Body of pancreas (tissue), 4 donors: Measurements from ENCODE around the gene RBMS3.

ENCODE experiments used
- CTCF ChIP-seq, 7 experiments: fragments of 450-650 bp in 4 of 7; fragments of 200-600 bp in 3 of 7; sonication (generic) in 3 of 7; IDR thresholded peaks; one replicate each; pipeline ENCODE4 v1.5.1; 2016 to 2019; ENCODE audit warnings: antibody characterized with exemption in 7 of 7
- POLR2A ChIP-seq, 3 donors: fragments of 450-650 bp; IDR thresholded peaks; one replicate each; pipeline ENCODE4 v1.6.1; 2016; ENCODE audit warnings: antibody characterized with exemption in 3 of 3, mild to moderate bottlenecking in 2 of 3

DNA sequence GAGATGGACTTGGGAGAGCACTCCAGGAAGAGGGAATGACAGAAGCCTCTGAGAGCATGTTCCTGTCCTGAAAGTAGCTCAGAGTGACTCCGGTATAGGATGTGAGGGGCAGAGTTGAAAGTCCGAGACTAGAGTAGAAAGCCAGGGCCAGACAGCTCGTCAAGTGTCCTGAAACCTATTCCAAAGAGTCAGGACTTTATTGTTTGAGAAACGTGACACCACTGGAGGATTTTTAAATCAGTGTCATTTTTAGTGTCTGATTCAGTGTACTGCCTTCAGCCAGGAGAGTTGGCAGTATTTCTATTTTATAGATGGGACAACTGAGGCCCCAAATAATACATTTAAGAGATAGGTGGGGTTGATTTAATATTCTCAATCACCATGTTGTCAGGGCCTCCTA, 1.6 kb upstream of the RBMS3 start:
- TF ChIP-seq CTCF (IDR thresholded peaks at IDR 0.05) (no peak), POLR2A (IDR thresholded peaks at IDR 0.05) (no peak)
